ENCODE results near the gene ALDH16A1.

Gene ALDH16A1

GRCh38 chr19:49496574-49497008, 43.6 kb downstream of the ALDH16A1 start:
- Histone ChIP-seq H3K27me3 (ENCODE audit: control insufficient read depth in 1 of 2, insufficient read depth in 2 of 2, low read length in 2 of 2) (no peaks in the 10 kb centered on the region), H3K27ac (ENCODE audit: low read depth, low read length) (peak overlapping the region; percentile 98), H3K9me3 (ENCODE audit: low read length) (no peaks in the 10 kb centered on the region), H3K36me3 (ENCODE audit: insufficient read depth, low read length) (peaks cover 51% of the 10 kb centered on the region), H3K4me1 (ENCODE audit: insufficient read depth, low read length) (peaks cover 24% of the 10 kb centered on the region), H3K4me3 (ENCODE audit: low read depth in 1 of 2, low read length in 2 of 2) (peak overlapping the region; percentile 86 to 89), H3K9ac (ENCODE audit: low read length) (peak overlapping the region; percentile 97)

DNA sequence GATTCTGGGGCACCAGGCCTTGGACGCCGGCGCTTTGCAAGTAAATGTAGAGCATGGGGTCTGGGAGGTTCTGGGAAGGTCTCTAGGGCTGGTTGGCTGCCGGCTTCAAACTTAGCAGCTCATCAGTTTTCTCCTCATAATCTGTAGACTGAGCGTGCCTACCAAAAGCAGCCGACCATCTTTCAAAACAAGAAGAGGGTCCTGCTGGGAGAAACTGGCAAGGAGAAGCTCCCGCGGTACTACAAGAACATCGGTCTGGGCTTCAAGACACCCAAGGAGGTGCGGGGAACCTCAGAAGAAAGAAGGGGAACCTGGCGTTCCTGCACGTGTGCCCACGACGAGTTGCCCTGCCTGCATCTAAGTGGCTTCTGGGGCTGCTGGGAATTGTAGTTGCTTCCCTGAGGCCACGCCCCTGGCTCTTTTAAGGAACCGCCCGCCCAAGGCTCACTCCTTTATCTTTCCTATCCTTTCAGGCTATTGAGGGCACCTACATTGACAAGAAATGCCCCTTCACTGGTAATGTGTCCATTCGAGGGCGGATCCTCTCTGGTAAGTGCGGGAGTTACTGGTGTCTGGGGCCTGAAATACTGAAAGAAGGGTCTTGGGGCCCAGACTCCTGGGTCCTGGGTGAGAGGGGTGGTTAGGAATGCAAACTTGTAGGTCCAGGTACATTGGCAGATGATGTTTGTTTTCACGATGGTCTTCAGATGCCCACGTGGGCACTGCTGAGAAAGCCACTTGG, 44.2 kb downstream of the ALDH16A1 start:
- Histone ChIP-seq H3K9ac (ENCODE audit: low read length) (peak overlapping the region; percentile 97), H3K27me3 (ENCODE audit: control insufficient read depth in 1 of 2, insufficient read depth in 2 of 2, low read length in 2 of 2) (no peaks in the 10 kb centered on the region), H3K4me1 (ENCODE audit: insufficient read depth, low read length) (peaks cover 24% of the 10 kb centered on the region), H3K4me3 (ENCODE audit: low read depth in 1 of 2, low read length in 2 of 2) (peak overlapping the region; percentile 86 to 89), H3K27ac (ENCODE audit: low read depth, low read length) (peak overlapping the region; percentile 98), H3K36me3 (ENCODE audit: insufficient read depth, low read length) (peaks cover 44% of the 10 kb centered on the region), H3K9me3 (ENCODE audit: low read length) (no peaks in the 10 kb centered on the region)

DNA sequence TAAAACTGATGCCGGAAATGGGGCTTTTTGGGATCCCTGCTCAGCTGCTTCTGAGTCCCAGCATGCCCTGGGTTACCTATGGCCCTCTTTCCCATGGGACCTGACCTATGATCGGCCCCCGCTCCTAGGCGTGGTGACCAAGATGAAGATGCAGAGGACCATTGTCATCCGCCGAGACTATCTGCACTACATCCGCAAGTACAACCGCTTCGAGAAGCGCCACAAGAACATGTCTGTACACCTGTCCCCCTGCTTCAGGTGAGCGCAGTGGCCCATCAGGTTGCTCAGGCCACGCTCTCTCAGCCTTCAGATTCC, 44.7 kb downstream of the ALDH16A1 start:
- Histone ChIP-seq H3K27ac (ENCODE audit: low read depth, low read length) (no peak overlapping the region), H3K27me3 (ENCODE audit: control insufficient read depth in 1 of 2, insufficient read depth in 2 of 2, low read length in 2 of 2) (no peaks in the 10 kb centered on the region), H3K9me3 (ENCODE audit: low read length) (no peaks in the 10 kb centered on the region), H3K36me3 (ENCODE audit: insufficient read depth, low read length) (peaks cover 39% of the 10 kb centered on the region), H3K4me1 (ENCODE audit: insufficient read depth, low read length) (peaks cover 24% of the 10 kb centered on the region), H3K4me3 (ENCODE audit: low read depth in 1 of 2, low read length in 2 of 2) (peak overlapping the region in 1 of 2 donors; percentile 89), H3K9ac (ENCODE audit: low read length) (peak overlapping the region; percentile 42)

- no peak overlapping the region for H3K9ac ChIP-seq (ENCODE audit: low read length)
- no peaks in the 10 kb centered on the region for H3K9me3 ChIP-seq (ENCODE audit: low read length)
- H3K4me1 ChIP-seq (ENCODE audit: insufficient read depth, low read length) = peaks cover 24% of the 10 kb centered on the region
- no peak overlapping the region for H3K4me3 ChIP-seq (ENCODE audit: low read depth in 1 of 2, low read length in 2 of 2)
- no peaks in the 10 kb centered on the region for H3K27me3 ChIP-seq (ENCODE audit: control insufficient read depth in 1 of 2, insufficient read depth in 2 of 2, low read length in 2 of 2)
- H3K27ac ChIP-seq (ENCODE audit: low read depth, low read length) = no peak overlapping the region
- H3K36me3 ChIP-seq (ENCODE audit: insufficient read depth, low read length) = peaks cover 34% of the 10 kb centered on the region
Observed at GRCh38 chr19:49498475-49498874, 45.5 kb downstream of the ALDH16A1 start.

GRCh38 chr19:49499030-49499670, 46.1 kb downstream of the ALDH16A1 start:
- Histone ChIP-seq H3K27ac (ENCODE audit: low read depth, low read length) (no peak overlapping the region), H3K36me3 (ENCODE audit: insufficient read depth, low read length) (peaks cover 34% of the 10 kb centered on the region), H3K9me3 (ENCODE audit: low read length) (no peaks in the 10 kb centered on the region), H3K9ac (ENCODE audit: low read length) (no peak overlapping the region), H3K4me3 (ENCODE audit: low read depth in 1 of 2, low read length in 2 of 2) (no peak overlapping the region), H3K4me1 (ENCODE audit: insufficient read depth, low read length) (peaks cover 24% of the 10 kb centered on the region), H3K27me3 (ENCODE audit: control insufficient read depth in 1 of 2, insufficient read depth in 2 of 2, low read length in 2 of 2) (no peaks in the 10 kb centered on the region)

- Histone ChIP-seq H3K36me3 (ENCODE audit: insufficient read depth, low read length) (peaks cover 23% of the 10 kb centered on the region), H3K4me1 (ENCODE audit: insufficient read depth, low read length) (peaks cover 12% of the 10 kb centered on the region), H3K4me3 (ENCODE audit: low read depth in 1 of 2, low read length in 2 of 2) (no peak overlapping the region), H3K9me3 (ENCODE audit: low read length) (no peaks in the 10 kb centered on the region), H3K9ac (ENCODE audit: low read length) (no peak overlapping the region), H3K27ac (ENCODE audit: low read depth, low read length) (no peak overlapping the region), H3K27me3 (ENCODE audit: control insufficient read depth in 1 of 2, insufficient read depth in 2 of 2, low read length in 2 of 2) (no peaks in the 10 kb centered on the region)
Observed at GRCh38 chr19:49502866-49503581, 50.0 kb downstream of the ALDH16A1 start.

DNA sequence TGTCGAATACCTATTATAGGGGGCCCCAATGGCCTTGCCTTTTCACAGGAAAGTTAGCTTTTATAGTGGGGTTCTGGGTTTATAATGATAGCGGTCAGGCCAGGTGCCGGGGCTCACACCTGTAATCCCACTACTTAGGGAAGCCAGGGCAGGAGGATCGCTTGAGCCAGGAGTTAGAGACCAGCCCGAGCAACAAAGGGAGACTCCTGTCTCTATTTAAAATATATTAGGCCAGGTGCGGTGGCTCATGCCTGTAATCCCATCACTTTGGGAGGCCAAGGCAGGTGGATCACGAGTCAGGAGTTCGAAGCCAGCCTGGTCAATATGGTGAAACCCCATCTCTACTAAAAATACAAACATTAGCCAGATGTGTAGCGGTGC, 50.5 kb downstream of the ALDH16A1 start:
- no peak overlapping the region for H3K27ac ChIP-seq (ENCODE audit: low read depth, low read length)
- peaks cover 8% of the 10 kb centered on the region for H3K4me1 ChIP-seq (ENCODE audit: insufficient read depth, low read length)
- H3K27me3 ChIP-seq (ENCODE audit: control insufficient read depth in 1 of 2, insufficient read depth in 2 of 2, low read length in 2 of 2) = no peaks in the 10 kb centered on the region
- H3K9me3 ChIP-seq (ENCODE audit: low read length) = no peaks in the 10 kb centered on the region
- peaks cover 18% of the 10 kb centered on the region for H3K36me3 ChIP-seq (ENCODE audit: insufficient read depth, low read length)
- no peak overlapping the region for H3K4me3 ChIP-seq (ENCODE audit: low read depth in 1 of 2, low read length in 2 of 2)
- H3K9ac ChIP-seq (ENCODE audit: low read length) = no peak overlapping the region

GRCh38 chr19:49506575-49507105, 53.6 kb downstream of the ALDH16A1 start:
- Histone ChIP-seq H3K9me3 (ENCODE audit: low read length) (no peaks in the 10 kb centered on the region), H3K36me3 (ENCODE audit: insufficient read depth, low read length) (no peaks in the 10 kb centered on the region), H3K4me1 (ENCODE audit: insufficient read depth, low read length) (peaks cover 4% of the 10 kb centered on the region), H3K27me3 (ENCODE audit: control insufficient read depth in 1 of 2, insufficient read depth in 2 of 2, low read length in 2 of 2) (no peaks in the 10 kb centered on the region), H3K9ac (ENCODE audit: low read length) (no peak overlapping the region), H3K27ac (ENCODE audit: low read depth, low read length) (no peak overlapping the region), H3K4me3 (ENCODE audit: low read depth in 1 of 2, low read length in 2 of 2) (no peak overlapping the region)

DNA sequence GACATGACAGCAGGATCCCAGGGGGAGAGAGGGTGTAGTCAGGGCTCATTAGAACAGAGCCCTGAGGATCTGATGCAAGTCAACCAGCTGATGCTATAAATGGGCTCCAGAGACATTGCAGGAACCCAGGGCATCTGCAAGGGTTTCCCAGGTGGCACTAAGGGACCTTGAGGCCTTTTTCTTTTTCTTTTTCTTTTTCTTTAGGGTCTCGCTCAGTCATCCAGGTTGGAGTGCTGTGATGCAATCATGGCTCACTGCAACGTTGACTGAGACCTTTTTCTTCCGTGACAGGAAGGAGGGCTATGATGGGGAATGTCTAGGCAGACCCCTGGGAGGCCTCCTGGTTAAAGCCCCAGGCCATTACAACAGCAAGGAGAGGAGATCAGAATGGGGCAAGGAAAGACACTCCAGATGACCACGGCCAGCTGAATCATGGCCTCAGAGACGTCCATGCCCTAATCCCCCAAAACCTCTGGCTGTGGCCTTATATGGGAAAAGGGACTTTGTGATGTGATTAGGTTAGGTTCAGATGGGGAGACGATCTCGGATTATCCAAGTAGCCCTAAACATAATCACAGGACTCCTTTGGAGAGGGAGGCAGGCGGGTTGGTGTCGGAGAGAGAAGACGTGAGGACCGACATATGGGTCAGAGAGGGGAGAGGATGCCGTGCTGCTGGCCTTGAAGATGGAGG, 54.9 kb downstream of the ALDH16A1 start:
- Histone ChIP-seq H3K9me3 (ENCODE audit: low read length) (no peaks in the 10 kb centered on the region), H3K36me3 (ENCODE audit: insufficient read depth, low read length) (no peaks in the 10 kb centered on the region), H3K27me3 (ENCODE audit: control insufficient read depth in 1 of 2, insufficient read depth in 2 of 2, low read length in 2 of 2) (no peaks in the 10 kb centered on the region), H3K27ac (ENCODE audit: low read depth, low read length) (no peak overlapping the region), H3K4me1 (ENCODE audit: insufficient read depth, low read length) (peaks cover 12% of the 10 kb centered on the region), H3K4me3 (ENCODE audit: low read depth in 1 of 2, low read length in 2 of 2) (no peak overlapping the region), H3K9ac (ENCODE audit: low read length) (no peak overlapping the region)

GRCh38 chr19:49512970-49513745, 60.1 kb downstream of the ALDH16A1 start:
- Histone ChIP-seq H3K27ac (ENCODE audit: low read depth, low read length) (peak overlapping the region; percentile 95), H3K9me3 (ENCODE audit: low read length) (no peaks in the 10 kb centered on the region), H3K4me1 (ENCODE audit: insufficient read depth, low read length) (peaks cover 20% of the 10 kb centered on the region), H3K36me3 (ENCODE audit: insufficient read depth, low read length) (peaks cover 9% of the 10 kb centered on the region), H3K4me3 (ENCODE audit: low read depth in 1 of 2, low read length in 2 of 2) (peak overlapping the region; percentile 77 to 89), H3K27me3 (ENCODE audit: control insufficient read depth in 1 of 2, insufficient read depth in 2 of 2, low read length in 2 of 2) (no peaks in the 10 kb centered on the region), H3K9ac (ENCODE audit: low read length) (peak overlapping the region; percentile 82)

Measured in muscle layer of colon (tissue), 2 donors.